ENCODE measurements around the gene RUSF1. TPM values are rescaled to one million over a fixed set of nuclear protein-coding genes. Genes with fewer than 3 reads are reported as not detected.
A peak's percentile ranks its signal among the peaks of the same experiment; 100 is the strongest.
"Not testable (repeated sequence)": the region's sequence is repeated elsewhere in the genome, so short reads cannot be mapped to it uniquely, and the experiment has no call there.

The RUSF1 gene
- total RNA-seq, 1 experiment from 2014 or later = 39.9 TPM

GRCh38 chr16:31507617-31507928 is 618 bp downstream of the RUSF1 start:
- Histone ChIP-seq H3K27ac (ENCODE audit: low read length) (peak overlapping the region; percentile 58), H3K4me1 (ENCODE audit: insufficient read depth, low read length) (peaks cover 15% of the 10 kb centered on the region), H3K27me3 (ENCODE audit: low read length) (no peaks in the 10 kb centered on the region), H3K9ac (ENCODE audit: low read length) (peak overlapping the region; percentile 99), H3F3A (ENCODE audit: low read length, unreplicated experiment) (no peaks in the 10 kb centered on the region), H2AFZ (ENCODE audit: low read length) (peak overlapping the region; percentile 82), H4K20me1 (ENCODE audit: low read length) (no peaks in the 10 kb centered on the region), H3K9me2 (replicated peaks; ENCODE audit: low read length) (no peaks in the 10 kb centered on the region), H3K4me2 (ENCODE audit: low read length) (peak overlapping the region; percentile 89), H3K9me3 (ENCODE audit: low read length) (no peaks in the 10 kb centered on the region), H3K4me3 (ENCODE audit: low read length) (peak overlapping the region; percentile 98), H3K36me3 (ENCODE audit: low read depth, low read length) (no peaks in the 10 kb centered on the region), H3K79me2 (ENCODE audit: low read length) (peaks cover 15% of the 10 kb centered on the region)
- TF ChIP-seq EZH2phosphoT487 (IDR thresholded peaks at IDR 0.05; ENCODE audit: borderline replicate concordance, low read length) (no peak), EZH2 (IDR thresholded peaks at IDR 0.05; ENCODE audit: low read length, unreplicated experiment) (no peak)
- TF ChIP-seq, protein P1, sequence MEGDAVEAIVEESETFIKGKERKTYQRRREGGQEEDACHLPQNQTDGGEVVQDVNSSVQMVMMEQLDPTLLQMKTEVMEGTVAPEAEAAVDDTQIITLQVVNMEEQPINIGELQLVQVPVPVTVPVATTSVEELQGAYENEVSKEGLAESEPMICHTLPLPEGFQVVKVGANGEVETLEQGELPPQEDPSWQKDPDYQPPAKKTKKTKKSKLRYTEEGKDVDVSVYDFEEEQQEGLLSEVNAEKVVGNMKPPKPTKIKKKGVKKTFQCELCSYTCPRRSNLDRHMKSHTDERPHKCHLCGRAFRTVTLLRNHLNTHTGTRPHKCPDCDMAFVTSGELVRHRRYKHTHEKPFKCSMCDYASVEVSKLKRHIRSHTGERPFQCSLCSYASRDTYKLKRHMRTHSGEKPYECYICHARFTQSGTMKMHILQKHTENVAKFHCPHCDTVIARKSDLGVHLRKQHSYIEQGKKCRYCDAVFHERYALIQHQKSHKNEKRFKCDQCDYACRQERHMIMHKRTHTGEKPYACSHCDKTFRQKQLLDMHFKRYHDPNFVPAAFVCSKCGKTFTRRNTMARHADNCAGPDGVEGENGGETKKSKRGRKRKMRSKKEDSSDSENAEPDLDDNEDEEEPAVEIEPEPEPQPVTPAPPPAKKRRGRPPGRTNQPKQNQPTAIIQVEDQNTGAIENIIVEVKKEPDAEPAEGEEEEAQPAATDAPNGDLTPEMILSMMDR (conservative IDR thresholded peaks at IDR 0.05; ENCODE audit: low read depth, low read length) = no peak
- intact Hi-C loops (cut with micrococcal nuclease) = loop anchor here (5.0 kb wide), 1 partner anchor 195 kb away; no protein-coding TSS in a partner anchor
- DNase-seq = no peak
- CTCF ChIA-PET = no interaction called here
- peak; percentile 34; the same call in 1 of the 2 replicates for ATAC-seq
- POLR2A ChIA-PET (ENCODE audit: unreplicated experiment) = no interaction called here
- no TSS peak for BruUV-seq (replicated peaks)

GRCh38 chr16:31505483-31505882 is 2.7 kb downstream of the RUSF1 start:
- Histone ChIP-seq H3K4me1 (ENCODE audit: insufficient read depth, low read length) (peaks cover 15% of the 10 kb centered on the region), H3K36me3 (ENCODE audit: low read depth, low read length) (no peaks in the 10 kb centered on the region), H3K79me2 (ENCODE audit: low read length) (peaks cover 15% of the 10 kb centered on the region), H3K9me3 (ENCODE audit: low read length) (no peaks in the 10 kb centered on the region), H4K20me1 (ENCODE audit: low read length) (no peaks in the 10 kb centered on the region), H3K9ac (ENCODE audit: low read length) (no peak overlapping the region), H3K4me3 (ENCODE audit: low read length) (no peak overlapping the region), H3K27me3 (ENCODE audit: low read length) (no peaks in the 10 kb centered on the region), H3K4me2 (ENCODE audit: low read length) (no peak overlapping the region), H3K27ac (ENCODE audit: low read length) (no peak overlapping the region), H2AFZ (ENCODE audit: low read length) (no peak overlapping the region), H3K9me2 (replicated peaks; ENCODE audit: low read length) (no peaks in the 10 kb centered on the region), H3F3A (ENCODE audit: low read length, unreplicated experiment) (no peaks in the 10 kb centered on the region)
- POLR2A ChIA-PET (ENCODE audit: unreplicated experiment) = no interaction called here
- DNase-seq = no peak
- CTCF ChIA-PET = no interaction called here
- BruUV-seq (replicated peaks) = no TSS peak
- intact Hi-C loops (cut with micrococcal nuclease) = loop anchor here (5.0 kb wide), 1 partner anchor 197 kb away; no protein-coding TSS in a partner anchor
- TF ChIP-seq EZH2 (IDR thresholded peaks at IDR 0.05; ENCODE audit: low read length, unreplicated experiment) (no peak), EZH2phosphoT487 (IDR thresholded peaks at IDR 0.05; ENCODE audit: borderline replicate concordance, low read length) (no peak)
- TF ChIP-seq, protein P1 (conservative IDR thresholded peaks at IDR 0.05; ENCODE audit: low read depth, low read length) = no peak
- no peak for ATAC-seq

GRCh38 chr16:31504159-31504558 is 4.0 kb downstream of the RUSF1 start:
- no TSS peak for BruUV-seq (replicated peaks)
- intact Hi-C loops (cut with micrococcal nuclease) = no loop called here
- CTCF ChIA-PET = no interaction called here
- no peaks in the 10 kb centered on the region for H3K9me2 ChIP-seq (replicated peaks; ENCODE audit: low read length)
- TF ChIP-seq EZH2 (IDR thresholded peaks at IDR 0.05; ENCODE audit: low read length, unreplicated experiment) (no peak), EZH2phosphoT487 (IDR thresholded peaks at IDR 0.05; ENCODE audit: borderline replicate concordance, low read length) (no peak)
- TF ChIP-seq, protein P1 (conservative IDR thresholded peaks at IDR 0.05; ENCODE audit: low read depth, low read length) = no peak
- H3K4me1 ChIP-seq (ENCODE audit: insufficient read depth, low read length) = peaks cover 13% of the 10 kb centered on the region
- H3K9ac ChIP-seq (ENCODE audit: low read length) = no peak overlapping the region
- no peak for ATAC-seq
- H3K36me3 ChIP-seq (ENCODE audit: low read depth, low read length) = no peaks in the 10 kb centered on the region
- H2AFZ ChIP-seq (ENCODE audit: low read length) = no peak overlapping the region
- H3K79me2 ChIP-seq (ENCODE audit: low read length) = peaks cover 15% of the 10 kb centered on the region
- H3K27me3 ChIP-seq (ENCODE audit: low read length) = no peaks in the 10 kb centered on the region
- no peaks in the 10 kb centered on the region for H3F3A ChIP-seq (ENCODE audit: low read length, unreplicated experiment)
- H3K9me3 ChIP-seq (ENCODE audit: low read length) = no peaks in the 10 kb centered on the region
- POLR2A ChIA-PET (ENCODE audit: unreplicated experiment) = interaction anchor here (0.6 kb wide), 1 partner anchor 9 kb away, joined by 6 read pairs; no protein-coding TSS in a partner anchor
- no peak overlapping the region for H3K4me3 ChIP-seq (ENCODE audit: low read length)
- no peak overlapping the region for H3K4me2 ChIP-seq (ENCODE audit: low read length)
- H4K20me1 ChIP-seq (ENCODE audit: low read length) = no peaks in the 10 kb centered on the region
- no peak overlapping the region for H3K27ac ChIP-seq (ENCODE audit: low read length)
- no peak for DNase-seq

GRCh38 chr16:31503555-31503954 is 4.6 kb downstream of the RUSF1 start:
- H3K36me3 ChIP-seq (ENCODE audit: low read depth, low read length); H3K9me3 ChIP-seq (ENCODE audit: low read length); CTCF ChIA-PET; H3K4me2 ChIP-seq (ENCODE audit: low read length); H3F3A ChIP-seq (ENCODE audit: low read length, unreplicated experiment); H3K9me2 ChIP-seq (replicated peaks; ENCODE audit: low read length); H3K4me3 ChIP-seq (ENCODE audit: low read length); H2AFZ ChIP-seq (ENCODE audit: low read length); H3K9ac ChIP-seq (ENCODE audit: low read length); ATAC-seq; H3K4me1 ChIP-seq (ENCODE audit: insufficient read depth, low read length); DNase-seq; H3K27ac ChIP-seq (ENCODE audit: low read length); H4K20me1 ChIP-seq (ENCODE audit: low read length); intact Hi-C loops (cut with micrococcal nuclease); H3K27me3 ChIP-seq (ENCODE audit: low read length); BruUV-seq (replicated peaks): not testable (repeated sequence)
- POLR2A ChIA-PET (ENCODE audit: unreplicated experiment) = interaction anchor here (0.6 kb wide), 1 partner anchor 8 kb away, joined by 6 read pairs; no protein-coding TSS in a partner anchor
- H3K79me2 ChIP-seq (ENCODE audit: low read length) = peaks cover 15% of the 10 kb centered on the region

All from PC-3 (cell line).